Pons (tissue), 1 donor: ENCODE results near the gene ST3GAL6.

Experiments
- DNase-seq: peaks from one replicate; pipeline ENCODE4 v3.0.0-alpha.2; 2016; ENCODE audit warnings: low spot score

ST3GAL6 gene

DNA sequence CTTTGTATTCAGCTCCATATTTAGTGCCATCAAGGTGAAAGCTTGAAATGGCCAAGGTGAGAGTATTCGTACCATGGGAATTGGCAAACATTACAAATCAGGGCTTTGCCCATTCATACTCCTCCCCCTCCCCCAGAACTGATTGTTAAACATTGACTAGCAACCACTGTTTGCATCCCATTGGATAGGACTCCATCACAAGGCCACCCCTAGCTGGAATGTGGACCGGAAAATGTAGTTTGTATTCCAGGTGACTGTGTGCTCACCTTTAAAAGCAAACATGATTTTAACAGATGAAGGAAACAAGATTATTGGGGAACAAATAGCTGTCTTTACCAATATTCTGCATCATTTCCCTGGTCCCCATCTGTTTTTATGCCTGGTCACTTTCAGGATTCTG is 14.1 kb downstream of the ST3GAL6 start:
- no peak for DNase-seq

DNA sequence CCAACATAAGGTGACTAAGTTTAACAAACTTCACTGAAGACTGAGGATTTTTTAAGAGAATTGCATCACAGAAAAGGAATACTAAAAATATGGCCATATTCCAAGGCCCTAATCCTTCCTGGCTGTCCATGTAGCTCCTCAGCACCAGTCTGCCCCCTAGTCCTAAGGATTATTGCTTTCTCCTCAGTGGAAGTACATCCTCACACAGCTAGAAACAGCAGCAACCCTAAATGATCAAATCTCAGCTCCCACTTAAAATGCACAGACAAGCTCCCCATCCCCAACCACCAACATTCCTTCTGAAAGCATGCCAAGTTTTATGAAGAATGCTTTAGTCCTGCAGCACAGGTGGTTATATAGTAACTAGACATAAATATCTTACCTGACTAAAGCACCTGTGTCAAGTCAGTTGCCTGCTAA is 14.7 kb downstream of the ST3GAL6 start:
- DNase-seq, result no peak

DNA sequence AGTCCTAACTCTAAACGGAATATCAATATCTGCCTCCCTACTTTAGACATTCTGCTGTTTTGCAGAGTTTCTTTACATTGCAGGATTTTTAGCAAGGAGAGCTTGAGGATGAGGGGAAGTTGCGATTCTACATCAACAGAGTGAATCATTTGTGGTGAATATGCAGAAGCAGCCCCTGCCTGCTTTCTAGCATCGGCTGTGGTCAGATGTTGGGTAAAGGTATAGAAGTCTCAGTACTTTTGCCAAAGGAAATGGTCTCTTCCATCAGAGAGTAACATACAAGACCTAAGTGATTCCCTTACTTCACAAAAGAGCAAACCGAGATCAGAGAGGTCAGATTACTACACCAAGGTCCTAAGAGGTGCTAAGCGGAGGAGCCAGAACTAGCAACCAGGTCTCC is 15.2 kb downstream of the ST3GAL6 start:
- no peak for DNase-seq

GRCh38 chr3:98778852-98779413 is 15.8 kb downstream of the ST3GAL6 start:
- peak; percentile 69 for DNase-seq

GRCh38 chr3:98779541-98780335 is 16.6 kb downstream of the ST3GAL6 start:
- DNase-seq, result peak; percentile 97

- DNase-seq, result no peak
Observed at GRCh38 chr3:98780343-98780742, 17.2 kb downstream of the ST3GAL6 start.

- DNase-seq, result no peak
Observed at GRCh38 chr3:98782824-98783500, 19.8 kb downstream of the ST3GAL6 start.

GRCh38 chr3:98784042-98784441 is 20.9 kb downstream of the ST3GAL6 start:
- DNase-seq, result no peak

- DNase-seq, result no peak
Observed at GRCh38 chr3:98784666-98785600, 21.8 kb downstream of the ST3GAL6 start.

DNA sequence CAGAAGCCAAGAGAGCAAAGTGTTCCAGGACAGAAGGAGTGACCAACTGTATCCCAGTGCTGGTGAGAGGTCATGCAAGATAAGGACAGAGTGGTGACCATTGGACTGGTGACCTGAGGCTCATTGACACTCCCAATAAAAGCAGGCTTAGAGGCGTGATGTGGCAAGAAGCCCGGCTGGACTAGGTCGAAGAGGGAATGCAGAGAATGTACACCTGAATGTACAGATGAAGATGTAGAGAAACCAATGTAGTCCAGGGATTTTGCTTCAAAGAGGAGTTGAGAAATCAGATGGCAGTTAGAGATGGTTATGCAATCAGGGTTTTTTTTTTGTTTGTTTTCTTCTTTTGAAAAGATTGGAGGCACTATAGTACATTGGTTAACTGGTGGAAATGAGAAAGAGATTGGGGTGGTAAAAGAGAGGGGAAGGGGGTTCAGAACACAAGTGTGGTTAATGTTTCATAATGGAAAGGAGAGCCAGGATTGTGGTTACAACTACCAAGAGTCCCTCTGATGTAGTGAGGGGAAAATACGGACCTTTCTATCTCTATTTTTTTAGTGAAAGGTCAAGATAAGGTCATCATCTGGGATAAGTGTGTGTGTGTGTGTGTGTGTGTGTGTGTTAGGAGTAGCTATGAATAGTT is 23.3 kb downstream of the ST3GAL6 start:
- DNase-seq, result no peak

DNA sequence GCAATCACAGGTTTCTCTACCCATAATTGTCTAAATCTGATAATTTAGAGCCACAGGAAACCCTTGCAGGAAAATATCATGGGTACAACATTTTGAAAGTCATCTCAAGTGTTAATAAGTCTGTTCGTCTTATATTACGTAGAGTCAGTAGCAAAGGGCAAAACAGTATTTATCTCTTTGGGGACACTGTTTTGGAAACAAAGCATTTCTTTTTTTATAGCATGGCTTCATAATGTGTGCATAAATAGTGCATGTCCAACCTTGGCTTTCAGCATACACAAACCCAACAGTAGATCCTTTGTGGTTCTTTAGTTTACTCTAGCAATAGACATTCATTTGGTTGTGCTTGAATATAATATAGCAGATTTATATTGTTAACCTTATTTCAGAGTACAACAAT is 24.0 kb downstream of the ST3GAL6 start:
- no peak for DNase-seq

- no peak for DNase-seq
Observed at GRCh38 chr3:98788651-98789050, 25.5 kb downstream of the ST3GAL6 start.

GRCh38 chr3:98791341-98792325 is 28.5 kb downstream of the ST3GAL6 start:
- DNase-seq, result no peak

DNA sequence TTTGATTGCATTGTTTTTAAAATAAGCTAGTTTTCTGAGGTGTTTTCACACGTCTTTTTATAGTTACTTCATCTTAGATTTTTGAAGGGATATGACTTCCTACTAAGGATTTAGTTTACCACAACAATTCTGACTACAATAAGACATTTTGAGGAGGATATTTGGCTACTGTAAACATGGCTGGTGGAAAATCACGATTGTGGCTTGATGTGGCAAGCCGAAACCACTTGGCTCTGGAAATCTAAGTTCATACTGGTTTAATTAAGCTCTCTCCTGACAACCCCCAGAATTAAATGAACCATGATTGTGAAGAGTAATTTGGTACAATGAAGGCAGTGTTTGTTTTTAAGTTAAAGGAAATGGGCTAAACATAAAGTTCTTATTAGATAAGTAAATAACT is 30.8 kb downstream of the ST3GAL6 start:
- DNase-seq, result no peak

- DNase-seq, result no peak
Observed at GRCh38 chr3:98796334-98796733, 33.2 kb downstream of the ST3GAL6 start.

- DNase-seq, result no peak
Observed at GRCh38 chr3:98797905-98798304, 34.8 kb downstream of the ST3GAL6 start.

GRCh38 chr3:98798820-98799219 is 35.7 kb downstream of the ST3GAL6 start:
- no peak for DNase-seq

GRCh38 chr3:98799479-98799878 is 36.3 kb downstream of the ST3GAL6 start:
- DNase-seq, result no peak

GRCh38 chr3:98800401-98800800 is 37.3 kb downstream of the ST3GAL6 start:
- no peak for DNase-seq

DNA sequence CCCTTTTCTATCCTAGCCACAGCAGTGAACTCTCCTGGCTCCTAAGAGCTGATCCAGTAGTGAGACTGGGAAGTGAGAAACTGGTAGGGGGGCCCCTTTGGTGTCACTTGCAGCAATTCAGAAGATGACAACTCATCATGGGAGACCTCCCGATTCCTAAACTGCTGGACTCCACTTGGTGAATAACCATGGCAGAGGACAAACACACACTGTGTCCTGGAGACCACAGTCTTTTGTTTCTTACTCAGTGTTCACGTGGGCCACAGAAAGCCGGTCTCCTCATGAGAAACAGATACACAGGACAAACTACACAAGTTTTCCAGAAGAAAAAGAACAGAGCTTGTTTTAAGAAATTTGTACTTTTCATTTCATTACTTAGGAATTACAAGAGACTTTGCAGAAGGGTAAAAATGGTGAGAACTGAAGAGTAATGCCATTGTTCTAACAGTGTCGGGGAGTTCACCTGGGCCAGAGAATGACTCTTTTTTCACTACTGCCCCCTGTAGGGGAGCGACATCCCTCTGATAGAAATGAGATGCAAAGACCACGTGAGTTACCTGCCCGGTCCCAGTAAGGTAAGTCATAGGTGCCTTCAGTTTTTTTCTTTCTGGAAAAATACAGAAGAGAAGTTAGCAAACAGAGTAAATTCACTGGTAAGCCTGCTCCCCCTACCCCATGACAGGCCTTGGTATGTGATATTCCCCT is 38.1 kb downstream of the ST3GAL6 start:
- DNase-seq, result no peak
